SK-N-DZ (cell line): ENCODE data around the gene HIVEP3.

Experiments used
- DNase-seq: peaks from one replicate; pipeline ENCODE4 v3.0.0-alpha.2; 2015; ENCODE audit warnings: low spot score

Gene HIVEP3

GRCh38 chr1:41848216-41848952 is 70.3 kb downstream of the HIVEP3 start:
- no peak for DNase-seq

GRCh38 chr1:41847733-41848132 is 71.0 kb downstream of the HIVEP3 start:
- no peak for DNase-seq

GRCh38 chr1:41846625-41847405 is 71.9 kb downstream of the HIVEP3 start:
- DNase-seq = no peak

GRCh38 chr1:41844781-41845272 is 73.9 kb downstream of the HIVEP3 start:
- DNase-seq = no peak

GRCh38 chr1:41844255-41844654 is 74.5 kb downstream of the HIVEP3 start:
- no peak for DNase-seq

GRCh38 chr1:41842993-41843755 is 75.5 kb downstream of the HIVEP3 start:
- DNase-seq = no peak

- DNase-seq = no peak
These were observed 76.4 kb downstream of the HIVEP3 start for GRCh38 chr1:41842326-41842725.

- DNase-seq = no peak
These were observed 78.0 kb downstream of the HIVEP3 start for GRCh38 chr1:41840592-41841246.

- DNase-seq = no peak
These were observed 80.5 kb downstream of the HIVEP3 start for GRCh38 chr1:41838266-41838665.

GRCh38 chr1:41837691-41838090 is 81.0 kb downstream of the HIVEP3 start:
- DNase-seq = no peak

- no peak for DNase-seq
These were observed 83.2 kb downstream of the HIVEP3 start for GRCh38 chr1:41835485-41835884.

GRCh38 chr1:41833519-41834000 is 85.2 kb downstream of the HIVEP3 start:
- DNase-seq = no peak

GRCh38 chr1:41830726-41831125 is 88.0 kb downstream of the HIVEP3 start:
- no peak for DNase-seq

- DNase-seq = no peak
These were observed 90.6 kb downstream of the HIVEP3 start for GRCh38 chr1:41827991-41828570.

GRCh38 chr1:41823471-41823870 is 95.3 kb downstream of the HIVEP3 start:
- no peak for DNase-seq

- no peak for DNase-seq
These were observed 95.9 kb downstream of the HIVEP3 start for GRCh38 chr1:41822866-41823265.

GRCh38 chr1:41819843-41820242 is 98.9 kb downstream of the HIVEP3 start:
- DNase-seq = no peak

GRCh38 chr1:41819069-41819468 is 99.7 kb downstream of the HIVEP3 start:
- DNase-seq = no peak

- no peak for DNase-seq
These were observed 102.7 kb downstream of the HIVEP3 start for GRCh38 chr1:41816061-41816460.

- no peak for DNase-seq
These were observed 104.7 kb downstream of the HIVEP3 start for GRCh38 chr1:41813755-41814745.
